OCI-LY7 (cell line): ENCODE measurements around the gene SERPINB5. TPM values are rescaled to one million over a fixed set of nuclear protein-coding genes. Genes with fewer than 3 reads are reported as not detected.

Source experiments
- BruUV-seq: library from RNA; stranded (reverse); fragments of 400-500 nt; replicated peaks from 2 replicates; lab custom pipeline; 2021; lab: Mats Ljungman, UMichigan
- CTCF ChIA-PET: fragments of 300-600 bp; sonication (Branson Sonifier 250); formaldehyde crosslinking; loops from one replicate; lab custom pipeline; 2022; ENCODE audit warnings: antibody characterized with exemption; ENCODE audit not compliant: unreplicated experiment; lab: Charles Lee
- POLR2A ChIA-PET: fragments of 300-600 bp; sonication (Branson Sonifier 250); formaldehyde crosslinking; loops from one replicate; lab custom pipeline; 2022; ENCODE audit warnings: antibody characterized with exemption; lab: Charles Lee
- DNase-seq: peaks from one replicate; pipeline ENCODE4 v3.0.0-alpha.2; 2015; ENCODE audit warnings: low spot score
- H2AFZ ChIP-seq: fragments of 200-600 bp; sonication (generic), shearing (Covaris generic); 2 replicates; pipeline ENCODE4 v1.6.1; 2014; ENCODE audit warnings: mild to moderate bottlenecking, antibody characterized with exemption, low read length, moderate library complexity
- H3K27ac ChIP-seq: fragments of 200-600 bp; sonication (generic); 2 replicates; pipeline ENCODE4 v1.5.1; 2014; ENCODE audit warnings: mixed run types, low read depth, mild to moderate bottlenecking, moderate library complexity, low read length, inconsistent platforms; ENCODE audit not compliant: poor library complexity, severe bottlenecking
- H3K36me3 ChIP-seq: fragments of 200-600 bp; sonication (generic); 2 replicates; pipeline ENCODE4 v1.6.1; 2014; ENCODE audit warnings: mild to moderate bottlenecking, antibody characterized with exemption, low read length, moderate library complexity, mixed read lengths; ENCODE audit not compliant: insufficient read depth
- H3K4me1 ChIP-seq: fragments of 200-600 bp; sonication (generic); 2 replicates; pipeline ENCODE4 v1.5.1; 2014; ENCODE audit warnings: mild to moderate bottlenecking, low read length; ENCODE audit not compliant: insufficient read depth, poor library complexity, severe bottlenecking
- H3K4me2 ChIP-seq: fragments of 200-600 bp; sonication (generic); 2 replicates; pipeline ENCODE4 v1.6.1; 2014; ENCODE audit warnings: mild to moderate bottlenecking, low read length
- H3K4me3 ChIP-seq: fragments of 200-600 bp; sonication (generic); 2 replicates; pipeline ENCODE4 v1.5.1; 2014; ENCODE audit warnings: mild to moderate bottlenecking, low read depth, low read length; ENCODE audit not compliant: poor library complexity, severe bottlenecking
- H3K79me2 ChIP-seq: fragments of 200-600 bp; sonication (generic); 2 replicates; pipeline ENCODE4 v1.6.1; 2016; ENCODE audit warnings: low read depth, mild to moderate bottlenecking, low read length, moderate library complexity, mixed read lengths; ENCODE audit not compliant: insufficient read depth
- H3K9me2 ChIP-seq: fragments of 200-600 bp; sonication (generic); 2 replicates; pipeline ENCODE4 v1.6.1; 2016; ENCODE audit warnings: mild to moderate bottlenecking, low read length, mixed read lengths; ENCODE audit not compliant: insufficient read depth
- H3K9me3 ChIP-seq: fragments of 200-600 bp; sonication (generic); 2 replicates; pipeline ENCODE4 v1.6.1; 2014; ENCODE audit warnings: mild to moderate bottlenecking, mixed run types, low read length, mixed read lengths
- H4K20me1 ChIP-seq: fragments of 200-600 bp; sonication (generic); 2 replicates; pipeline ENCODE4 v1.6.1; 2014; ENCODE audit warnings: mild to moderate bottlenecking, antibody characterized with exemption, low read length, moderate library complexity, mixed read lengths; ENCODE audit not compliant: insufficient read depth
- CTCF ChIP-seq: fragments of 200-600 bp; sonication (generic); conservative IDR thresholded peaks from 2 replicates; pipeline ENCODE4 v1.5.1; 2014; ENCODE audit warnings: mild to moderate bottlenecking, antibody characterized with exemption, low read length, moderate library complexity, mixed read lengths
- EZH2phosphoT487 ChIP-seq: fragments of 200-600 bp; sonication (generic); IDR thresholded peaks from 2 replicates; pipeline ENCODE4 v1.6.1; 2018; ENCODE audit warnings: low read depth, borderline replicate concordance, mild to moderate bottlenecking, mixed run types, antibody characterized with exemption, low read length, moderate library complexity, mixed read lengths
- intact Hi-C: fragments of 100-400 bp; cut with micrococcal nuclease; formaldehyde crosslinking; loops from one replicate; pipeline ENCODE4 v1.10.0; 2022; ENCODE audit not compliant: unreplicated experiment
- total RNA-seq, 2 experiments: library from RNA; depleted of rRNA in 1 of 2; stranded (reverse); fragments of >200 nt in 1 of 2; shearing (Covaris generic) in 1 of 2; gene quantifications; 2 replicates each; pipeline ENCODE4 v1.2.3, GENCODE V29; 2014 to 2022

The SERPINB5 gene
- total RNA-seq, 2 experiments from 2014 or later, result not detected

- intact Hi-C loops, result no loop called here
- Histone ChIP-seq H3K9me2 (no peaks in the 10 kb centered on the region), H3K36me3 (no peaks in the 10 kb centered on the region), H3K27ac (no peak overlapping the region), H3K4me3 (no peak overlapping the region), H2AFZ (no peak overlapping the region), H3K9me3 (no peaks in the 10 kb centered on the region), H3K79me2 (no peaks in the 10 kb centered on the region), H3K4me2 (no peak overlapping the region), H4K20me1 (no peaks in the 10 kb centered on the region), H3K4me1 (no peaks in the 10 kb centered on the region)
- CTCF ChIA-PET, result no interaction called here
- no peak for TF ChIP-seq EZH2phosphoT487
- TF ChIP-seq CTCF, result no peak
- no peak for DNase-seq
- no TSS peak for BruUV-seq
- POLR2A ChIA-PET, result no interaction called here
Observed at GRCh38 chr18:63492851-63493250, 16.1 kb downstream of the SERPINB5 start.

DNA sequence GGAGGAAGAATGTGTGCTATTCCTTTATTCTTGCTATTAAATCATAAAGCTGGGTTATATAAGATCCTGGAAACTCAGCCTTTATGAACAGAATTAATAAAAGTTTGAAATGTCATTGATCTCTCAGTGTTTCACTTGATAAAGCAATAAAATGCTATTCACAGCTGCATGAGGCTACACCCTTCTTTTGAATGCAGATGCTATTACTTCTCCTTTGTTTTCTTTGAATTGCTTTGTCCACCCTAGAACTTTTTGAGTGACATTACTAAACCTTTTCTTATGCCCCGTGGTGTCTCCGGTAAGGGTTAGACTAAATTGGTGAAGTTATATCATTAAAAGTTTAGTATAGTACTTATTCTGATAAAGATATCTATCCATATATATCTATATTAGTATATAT lies 18.9 kb downstream of the SERPINB5 start:
- Histone ChIP-seq H3K27ac (no peak overlapping the region), H3K4me3 (no peak overlapping the region), H3K4me1 (no peaks in the 10 kb centered on the region), H3K79me2 (no peaks in the 10 kb centered on the region), H3K9me2 (no peaks in the 10 kb centered on the region), H3K9me3 (no peaks in the 10 kb centered on the region), H3K4me2 (no peak overlapping the region), H2AFZ (no peak overlapping the region), H4K20me1 (no peaks in the 10 kb centered on the region), H3K36me3 (no peaks in the 10 kb centered on the region)
- TF ChIP-seq CTCF (no peak), EZH2phosphoT487 (no peak)
- CTCF ChIA-PET, result no interaction called here
- no TSS peak for BruUV-seq
- intact Hi-C loops, result no loop called here
- POLR2A ChIA-PET, result no interaction called here
- DNase-seq, result no peak

GRCh38 chr18:63505566-63506335 lies 29.0 kb downstream of the SERPINB5 start:
- H3K9me3 ChIP-seq, result no peaks in the 10 kb centered on the region
- no peak for TF ChIP-seq EZH2phosphoT487
- peak; percentile 75 for TF ChIP-seq CTCF
- intact Hi-C loops, result no loop called here
- H3K36me3 ChIP-seq, result no peaks in the 10 kb centered on the region
- no peaks in the 10 kb centered on the region for H3K4me1 ChIP-seq
- H4K20me1 ChIP-seq, result no peaks in the 10 kb centered on the region
- H3K4me2 ChIP-seq, result no peak overlapping the region
- POLR2A ChIA-PET, result no interaction called here
- H3K4me3 ChIP-seq, result no peak overlapping the region
- H3K27ac ChIP-seq, result no peak overlapping the region
- DNase-seq, result peak; percentile 15
- H3K9me2 ChIP-seq, result no peaks in the 10 kb centered on the region
- no peak overlapping the region for H2AFZ ChIP-seq
- no TSS peak for BruUV-seq
- H3K79me2 ChIP-seq, result no peaks in the 10 kb centered on the region
- CTCF ChIA-PET, result no interaction called here
